GM21619 (cell line): ENCODE measurements around the gene SYPL2.

Source experiments
- ATAC-seq: cut with Tn5 transposase; IDR thresholded peaks from one replicate; pipeline ENCODE4 v1.9.1; 2021; ENCODE audit not compliant: unreplicated experiment

SYPL2 gene

DNA sequence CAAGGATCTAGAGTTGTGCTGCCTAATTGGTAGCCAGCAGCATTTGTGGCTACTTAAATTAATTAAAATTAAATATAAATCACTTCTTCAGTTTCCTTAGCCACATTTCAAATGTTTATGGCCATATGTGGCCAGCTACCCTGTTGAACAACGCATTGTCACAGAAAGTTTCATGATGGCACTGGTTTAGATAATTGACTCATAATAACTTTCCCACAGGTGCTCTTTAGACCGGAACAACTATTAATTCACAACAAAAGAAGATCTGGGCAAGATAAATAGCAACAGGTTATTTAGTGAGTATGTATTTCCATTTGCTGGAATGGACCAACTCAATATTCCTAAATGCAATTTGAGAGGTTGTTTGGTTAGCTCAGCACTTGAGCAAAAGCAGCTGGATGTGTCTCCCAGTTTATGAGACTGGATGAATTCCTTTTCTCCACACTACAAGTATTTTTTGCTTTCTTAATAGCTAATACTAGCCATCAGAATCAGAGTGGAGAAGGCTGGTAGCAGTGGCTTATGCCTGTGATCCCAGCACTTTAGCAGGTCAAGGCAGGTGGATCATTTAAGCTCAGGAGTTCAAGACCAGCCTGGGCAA is 46.9 kb downstream of the SYPL2 start:
- no peak for ATAC-seq

DNA sequence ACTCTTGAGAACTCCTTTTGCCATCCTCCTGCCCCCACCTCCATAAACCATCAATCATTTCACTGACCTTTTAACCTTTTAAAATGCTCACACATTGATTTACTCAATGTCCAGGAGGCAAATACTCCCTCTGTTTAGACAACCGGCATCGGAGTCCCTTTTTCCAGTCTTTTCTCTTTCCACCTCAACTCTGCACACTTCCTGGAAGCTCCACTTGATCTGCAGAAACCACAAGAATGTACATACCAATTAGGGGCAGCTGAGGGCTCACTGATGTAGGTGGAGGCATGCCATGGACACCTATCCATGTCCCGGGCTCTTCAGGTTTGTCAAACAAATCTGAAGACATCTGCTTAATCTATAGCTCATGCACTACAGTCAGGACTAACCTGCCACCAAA is 48.5 kb downstream of the SYPL2 start:
- ATAC-seq: no peak

- ATAC-seq: no peak
These were observed 50.5 kb downstream of the SYPL2 start for GRCh38 chr1:109516872-109517271.

GRCh38 chr1:109517337-109517736 is 51.0 kb downstream of the SYPL2 start:
- ATAC-seq: no peak

DNA sequence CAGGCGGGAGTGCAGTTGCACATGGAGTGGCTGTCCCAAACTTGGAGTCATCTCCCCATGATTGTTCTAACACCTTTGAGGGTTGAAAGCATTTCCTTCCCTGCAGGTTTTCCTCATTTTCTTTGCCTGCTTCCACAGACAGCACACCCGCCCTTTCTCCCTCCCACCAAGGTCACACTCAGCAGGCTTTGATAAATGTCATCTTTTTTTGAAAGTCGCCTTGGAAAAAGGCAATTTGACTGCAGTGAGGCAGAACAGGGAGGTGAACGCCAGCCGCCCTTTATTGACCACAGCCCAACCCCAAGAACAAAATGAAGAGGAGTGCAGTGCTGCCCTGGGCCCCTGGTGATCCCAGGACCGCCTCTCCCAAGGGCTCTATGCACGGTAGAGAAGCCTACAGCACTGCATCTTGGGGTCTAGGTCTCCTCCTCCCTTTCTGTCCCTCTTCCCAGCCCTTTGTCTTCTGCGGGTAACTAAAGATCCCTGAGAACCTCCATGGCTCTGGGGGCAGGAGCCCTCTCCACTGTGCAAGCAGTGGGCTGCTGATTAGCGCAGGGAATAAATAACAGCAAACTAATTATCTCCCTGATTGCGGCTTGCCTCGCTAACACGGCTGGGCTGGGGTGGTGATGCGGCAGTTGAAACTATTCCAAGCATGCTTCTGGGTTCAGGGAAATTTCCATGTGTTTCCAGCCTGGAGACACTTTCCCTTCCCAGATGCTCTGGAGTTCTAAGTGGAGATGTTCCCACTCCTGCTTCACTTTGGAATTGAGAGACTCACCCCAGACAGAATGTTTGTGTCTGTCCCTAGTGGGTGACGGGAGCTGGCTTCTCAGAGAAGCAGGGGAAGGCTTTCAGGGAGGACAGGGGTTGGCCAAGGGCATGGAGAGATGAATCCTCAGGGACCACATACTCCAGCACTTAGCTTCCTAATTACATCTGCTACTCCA is 54.9 kb downstream of the SYPL2 start:
- ATAC-seq: no peak

DNA sequence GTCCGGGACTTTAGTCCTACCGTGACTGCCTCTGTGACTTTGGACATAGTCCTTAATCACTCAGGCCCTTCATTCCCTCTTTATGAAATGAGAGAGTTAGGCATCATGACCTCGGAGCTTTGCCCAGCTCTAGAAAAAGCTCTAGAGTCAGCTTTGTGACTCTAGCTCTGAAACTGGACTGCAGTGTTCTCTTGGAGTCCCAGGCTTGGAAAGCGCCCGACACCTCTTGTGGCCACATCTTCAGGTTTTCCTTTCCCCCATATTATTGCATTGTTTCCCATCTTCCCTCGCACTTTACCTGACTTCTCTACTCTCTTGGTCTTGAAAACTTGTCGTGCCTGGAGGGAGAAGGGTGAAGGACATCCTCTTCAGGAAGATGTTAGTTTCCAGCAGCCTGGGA is 55.7 kb downstream of the SYPL2 start:
- no peak for ATAC-seq

- ATAC-seq: no peak
These were observed 57.4 kb downstream of the SYPL2 start for GRCh38 chr1:109523706-109524105.

- peak; percentile 66 for ATAC-seq
These were observed 60.9 kb downstream of the SYPL2 start for GRCh38 chr1:109527098-109527811.

GRCh38 chr1:109527846-109528695 is 61.7 kb downstream of the SYPL2 start:
- ATAC-seq: no peak

- ATAC-seq: no peak
These were observed 62.4 kb downstream of the SYPL2 start for GRCh38 chr1:109528712-109529111.

DNA sequence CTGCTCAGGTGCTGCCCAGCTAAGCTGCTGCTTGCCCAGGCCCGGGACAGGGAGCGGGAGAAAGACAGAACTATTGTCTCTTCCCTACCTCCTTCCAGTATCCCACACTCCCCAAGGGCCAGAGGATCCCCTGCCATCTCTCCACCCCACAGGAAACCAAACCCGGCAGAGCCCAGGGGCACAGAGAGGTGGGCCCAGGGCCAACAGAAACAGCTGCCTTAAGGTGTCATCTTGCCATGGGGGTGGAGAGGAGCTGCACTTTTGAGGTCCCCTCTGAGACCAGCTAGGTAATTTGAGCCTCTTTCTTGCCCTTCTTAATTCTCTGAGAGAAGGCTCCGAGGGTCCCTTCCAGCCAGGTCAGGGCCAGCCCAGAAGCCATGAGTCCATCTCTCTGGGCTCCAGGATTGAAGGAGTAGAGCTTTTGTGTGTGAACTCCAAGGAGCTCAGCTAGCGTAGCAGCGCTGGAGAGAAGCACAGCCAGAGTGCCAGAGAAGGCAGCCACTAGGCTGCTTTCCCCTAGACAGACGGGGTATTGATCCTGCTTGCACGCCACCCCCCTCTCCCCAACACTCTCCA is 63.6 kb downstream of the SYPL2 start:
- ATAC-seq: no peak

DNA sequence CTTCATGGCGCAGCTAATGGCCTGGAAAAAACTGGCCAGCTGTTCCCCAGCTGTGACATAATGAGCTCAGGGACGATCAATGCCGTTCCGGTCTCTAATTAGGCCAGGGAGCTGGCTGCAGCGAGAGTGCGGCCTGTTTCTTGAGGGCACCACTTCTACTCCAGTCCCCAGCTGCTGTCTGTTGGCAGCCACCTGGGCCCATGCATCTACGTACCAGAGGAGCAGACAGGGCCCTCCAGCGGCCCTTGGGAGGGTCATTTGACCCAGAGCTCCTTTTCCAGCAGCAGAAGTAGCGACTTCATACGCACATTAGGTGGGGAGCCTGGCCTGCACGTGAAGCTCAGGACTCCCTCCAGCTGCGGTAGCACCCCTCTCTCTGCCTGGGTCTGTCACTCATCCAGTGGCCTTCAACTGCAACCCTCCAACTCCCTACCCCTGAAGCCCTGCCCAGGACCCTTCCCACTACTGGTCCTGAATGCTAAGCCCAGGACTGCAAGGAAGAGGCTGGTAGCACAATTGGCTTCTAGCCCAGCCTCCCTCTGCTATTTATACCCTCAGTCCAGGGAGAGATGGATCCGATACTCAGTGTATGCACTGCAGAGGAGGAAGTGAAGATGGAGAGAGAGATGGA is 64.2 kb downstream of the SYPL2 start:
- ATAC-seq: no peak

- no peak for ATAC-seq
These were observed 65.0 kb downstream of the SYPL2 start for GRCh38 chr1:109531380-109531779.
